ENCODE measurements around the gene ACACA.
"Not testable (repeated sequence)": the region's sequence is repeated elsewhere in the genome, so short reads cannot be mapped to it uniquely, and the experiment has no call there.

Gene ACACA

GRCh38 chr17:37393352-37393751 is 13.3 kb downstream of the ACACA start:
- no peak for DNase-seq (ENCODE audit: low read depth)

GRCh38 chr17:37392024-37392590 is 14.5 kb downstream of the ACACA start:
- DNase-seq (ENCODE audit: low read depth) = no peak

GRCh38 chr17:37391146-37391545 is 15.5 kb downstream of the ACACA start:
- no peak for DNase-seq (ENCODE audit: low read depth)

GRCh38 chr17:37389160-37389559 is 17.5 kb downstream of the ACACA start:
- no peak for DNase-seq (ENCODE audit: low read depth)

GRCh38 chr17:37388266-37388665 is 18.4 kb downstream of the ACACA start:
- DNase-seq (ENCODE audit: low read depth) = no peak

GRCh38 chr17:37386462-37386861 is 20.2 kb downstream of the ACACA start:
- no peak for DNase-seq (ENCODE audit: low read depth)

- DNase-seq (ENCODE audit: low read depth) = no peak
Measured at GRCh38 chr17:37385474-37385990, 21.1 kb downstream of the ACACA start.

GRCh38 chr17:37384560-37385149 is 22.0 kb downstream of the ACACA start:
- DNase-seq (ENCODE audit: low read depth) = no peak

- no peak for DNase-seq (ENCODE audit: low read depth)
Measured at GRCh38 chr17:37382056-37382455, 24.6 kb downstream of the ACACA start.

GRCh38 chr17:37375706-37376105 is 30.9 kb downstream of the ACACA start, which contains the start of gene C17orf78:
TSS of gene C17orf78 (plus strand) at chr17:37375985. CDS start at chr17:37376093, 108 bp downstream.
- DNase-seq (ENCODE audit: low read depth) = no peak

- DNase-seq (ENCODE audit: low read depth) = peak; percentile 16
Measured at GRCh38 chr17:37373530-37374159, 33.0 kb downstream of the ACACA start.

- DNase-seq (ENCODE audit: low read depth) = no peak
Measured at GRCh38 chr17:37368577-37368976, 38.1 kb downstream of the ACACA start.

GRCh38 chr17:37365589-37365988 is 41.0 kb downstream of the ACACA start:
- no peak for DNase-seq (ENCODE audit: low read depth)

- no peak for DNase-seq (ENCODE audit: low read depth)
Measured at GRCh38 chr17:37361543-37361942, 45.1 kb downstream of the ACACA start.

GRCh38 chr17:37360632-37361031 is 46.0 kb downstream of the ACACA start:
- DNase-seq (ENCODE audit: low read depth) = no peak

GRCh38 chr17:37359682-37360188 is 46.9 kb downstream of the ACACA start:
- DNase-seq (ENCODE audit: low read depth) = no peak

GRCh38 chr17:37358830-37359681 is 47.6 kb downstream of the ACACA start:
- DNase-seq (ENCODE audit: low read depth) = peak; percentile 88

- peak; percentile 7 for DNase-seq (ENCODE audit: low read depth)
Measured at GRCh38 chr17:37358098-37358829, 48.4 kb downstream of the ACACA start.

GRCh38 chr17:37356796-37357569 is 49.7 kb downstream of the ACACA start:
- not testable (repeated sequence) for DNase-seq (ENCODE audit: low read depth)

GRCh38 chr17:37346863-37347402 is 59.7 kb downstream of the ACACA start:
- not testable (repeated sequence) for DNase-seq (ENCODE audit: low read depth)

Measured in T-helper 22 cell (primary cell).